Neural progenitor cell (in vitro differentiated cells): ENCODE data around the gene RUSC1.

Experiments
- CTCF ChIP-seq: fragments of 200-600 bp; sonication (generic); IDR thresholded peaks from 2 replicates; pipeline ENCODE4 v1.5.1; 2017; ENCODE audit warnings: antibody characterized with exemption, mild to moderate bottlenecking
- EZH2 ChIP-seq: fragments of 200-600 bp; sonication (generic); IDR thresholded peaks from 2 replicates; pipeline ENCODE4 v1.6.1; 2017; ENCODE audit warnings: antibody characterized with exemption, mild to moderate bottlenecking, moderate library complexity

GRCh38 chr1:155329980-155330598 lies 9.4 kb downstream of the RUSC1 start:
- TF ChIP-seq CTCF (no peak), EZH2 (no peak)
